ENCODE data around the gene GBF1. TPM values are rescaled to one million over a fixed set of nuclear protein-coding genes. Genes with fewer than 3 reads are reported as not detected.
"Not testable (repeated sequence)": the region's sequence is repeated elsewhere in the genome, so short reads cannot be mapped to it uniquely, and the experiment has no call there.

Gene GBF1
- total and polyA plus RNA-seq, 2 experiments from 2014 or later = 43.1 to 55.4 TPM

DNA sequence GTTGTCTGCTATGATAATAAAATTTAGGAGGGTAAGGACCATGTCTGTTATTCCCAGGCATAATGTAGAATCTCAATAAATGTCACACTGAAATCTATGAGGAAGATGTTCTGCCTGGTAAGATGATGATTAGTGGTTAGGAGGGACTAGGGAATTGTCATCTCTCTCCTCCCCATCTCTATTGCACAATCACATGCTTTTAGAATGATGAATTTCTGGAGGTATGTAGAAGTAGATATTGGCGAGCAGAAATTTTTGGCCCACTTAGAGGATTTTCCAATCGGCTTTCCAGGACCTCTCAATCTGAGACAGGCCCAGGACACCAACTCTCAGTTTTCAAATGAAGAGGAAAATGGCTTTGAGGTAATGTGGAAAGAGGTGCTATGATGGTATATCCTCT, 2.0 kb upstream of the GBF1 start:
- Histone ChIP-seq H3K4me2 (no peak overlapping the region), H3K4me3 (no peak overlapping the region), H2AFZ (no peak overlapping the region), H4K20me1 (ENCODE audit: insufficient read depth, poor library complexity, severe bottlenecking) (peaks cover 24% of the 10 kb centered on the region), H3K9me3 (ENCODE audit: low read depth) (no peaks in the 10 kb centered on the region), H3K79me2 (peaks cover 26% of the 10 kb centered on the region), H3K4me1 (ENCODE audit: insufficient read depth) (peaks cover 22% of the 10 kb centered on the region), H3K36me3 (replicated peaks; ENCODE audit: insufficient read depth, low read depth) (no peaks in the 10 kb centered on the region), H3K27ac (no peak overlapping the region), H3K9me2 (replicated peaks; ENCODE audit: insufficient read depth) (no peaks in the 10 kb centered on the region), H3K27me3 (peaks cover 29% of the 10 kb centered on the region)
- 94% methylated on average over 2 of the region's 2 CpGs for WGBS (ENCODE audit: low lambda C conversion rate, missing lambda C conversion rate)
- TF ChIP-seq, protein P1, sequence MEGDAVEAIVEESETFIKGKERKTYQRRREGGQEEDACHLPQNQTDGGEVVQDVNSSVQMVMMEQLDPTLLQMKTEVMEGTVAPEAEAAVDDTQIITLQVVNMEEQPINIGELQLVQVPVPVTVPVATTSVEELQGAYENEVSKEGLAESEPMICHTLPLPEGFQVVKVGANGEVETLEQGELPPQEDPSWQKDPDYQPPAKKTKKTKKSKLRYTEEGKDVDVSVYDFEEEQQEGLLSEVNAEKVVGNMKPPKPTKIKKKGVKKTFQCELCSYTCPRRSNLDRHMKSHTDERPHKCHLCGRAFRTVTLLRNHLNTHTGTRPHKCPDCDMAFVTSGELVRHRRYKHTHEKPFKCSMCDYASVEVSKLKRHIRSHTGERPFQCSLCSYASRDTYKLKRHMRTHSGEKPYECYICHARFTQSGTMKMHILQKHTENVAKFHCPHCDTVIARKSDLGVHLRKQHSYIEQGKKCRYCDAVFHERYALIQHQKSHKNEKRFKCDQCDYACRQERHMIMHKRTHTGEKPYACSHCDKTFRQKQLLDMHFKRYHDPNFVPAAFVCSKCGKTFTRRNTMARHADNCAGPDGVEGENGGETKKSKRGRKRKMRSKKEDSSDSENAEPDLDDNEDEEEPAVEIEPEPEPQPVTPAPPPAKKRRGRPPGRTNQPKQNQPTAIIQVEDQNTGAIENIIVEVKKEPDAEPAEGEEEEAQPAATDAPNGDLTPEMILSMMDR (IDR thresholded peaks at IDR 0.05; ENCODE audit: poor library complexity) = no peak
- TF ChIP-seq EZH2phosphoT487 (IDR thresholded peaks at IDR 0.05; ENCODE audit: low read depth, severe bottlenecking, unreplicated experiment) (no peak), EZH2 (IDR thresholded peaks at IDR 0.05; ENCODE audit: borderline replicate concordance) (no peak)
- no peak for DNase-seq (ENCODE audit: low spot score)

DNA sequence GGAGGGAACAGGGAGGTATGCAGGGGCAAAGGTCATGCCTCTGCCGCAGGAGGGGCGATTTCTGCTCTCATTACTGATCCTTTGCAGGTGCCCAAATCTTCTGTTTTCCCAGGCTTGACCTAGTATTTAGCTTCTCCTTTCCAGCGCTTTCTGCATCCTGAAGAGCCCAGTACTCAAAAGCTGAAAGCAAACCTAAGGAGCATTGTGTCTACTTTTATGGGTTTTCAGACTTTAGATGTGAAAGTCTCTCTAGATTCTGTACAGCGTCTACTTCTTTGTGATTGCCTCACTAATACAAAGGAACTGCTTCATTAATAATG, 560 bp downstream of the GBF1 start:
- Histone ChIP-seq H3K36me3 (replicated peaks; ENCODE audit: insufficient read depth, low read depth) (no peaks in the 10 kb centered on the region), H3K27me3 (peaks cover 3% of the 10 kb centered on the region), H3K9me3 (ENCODE audit: low read depth) (no peaks in the 10 kb centered on the region), H3K27ac (peak overlapping the region; percentile 83), H3K79me2 (peaks cover 52% of the 10 kb centered on the region), H4K20me1 (ENCODE audit: insufficient read depth, poor library complexity, severe bottlenecking) (peaks cover 49% of the 10 kb centered on the region), H3K4me3 (peak overlapping the region; percentile 55), H3K4me2 (peak overlapping the region; percentile 91), H2AFZ (peak overlapping the region; percentile 20), H3K9me2 (replicated peaks; ENCODE audit: insufficient read depth) (no peaks in the 10 kb centered on the region), H3K4me1 (ENCODE audit: insufficient read depth) (peaks cover 26% of the 10 kb centered on the region)
- TF ChIP-seq, protein P1 (IDR thresholded peaks at IDR 0.05; ENCODE audit: poor library complexity) = no peak
- TF ChIP-seq EZH2phosphoT487 (IDR thresholded peaks at IDR 0.05; ENCODE audit: low read depth, severe bottlenecking, unreplicated experiment) = no peak
- no peak for TF ChIP-seq EZH2 (IDR thresholded peaks at IDR 0.05; ENCODE audit: borderline replicate concordance)
- no peak for DNase-seq (ENCODE audit: low spot score)
- WGBS (ENCODE audit: low lambda C conversion rate, missing lambda C conversion rate) = 3% methylated on average over 4 of the region's 4 CpGs

DNA sequence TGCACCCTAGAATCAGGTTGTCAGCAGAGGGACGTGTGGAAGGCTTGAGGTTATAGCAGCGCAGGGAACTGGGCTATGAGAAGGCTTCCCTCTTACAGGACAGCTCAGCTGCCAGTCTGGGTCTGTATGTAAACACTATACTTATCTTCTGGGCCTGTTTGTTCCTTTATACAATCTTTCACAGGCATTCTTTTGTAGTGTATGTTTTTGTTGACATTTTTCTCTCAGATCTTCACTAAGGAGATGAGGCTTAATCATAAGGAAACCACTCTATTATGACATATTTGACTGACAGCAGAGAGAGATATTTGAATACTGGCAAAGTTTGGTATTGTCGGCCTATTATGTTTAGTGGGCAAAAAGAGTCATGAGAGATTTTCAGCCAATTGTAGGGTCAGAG, 929 bp downstream of the GBF1 start:
- Histone ChIP-seq H4K20me1 (ENCODE audit: insufficient read depth, poor library complexity, severe bottlenecking) (peaks cover 53% of the 10 kb centered on the region), H3K27ac (peak overlapping the region; percentile 83), H3K9me3 (ENCODE audit: low read depth) (no peaks in the 10 kb centered on the region), H3K4me1 (ENCODE audit: insufficient read depth) (peaks cover 26% of the 10 kb centered on the region), H3K4me3 (peak overlapping the region; percentile 55), H3K36me3 (replicated peaks; ENCODE audit: insufficient read depth, low read depth) (no peaks in the 10 kb centered on the region), H3K27me3 (no peaks in the 10 kb centered on the region), H2AFZ (peak overlapping the region; percentile 20), H3K4me2 (peak overlapping the region; percentile 91), H3K9me2 (replicated peaks; ENCODE audit: insufficient read depth) (no peaks in the 10 kb centered on the region), H3K79me2 (peaks cover 56% of the 10 kb centered on the region)
- 22% methylated on average over 3 of the region's 3 CpGs for WGBS (ENCODE audit: low lambda C conversion rate, missing lambda C conversion rate)
- TF ChIP-seq EZH2 (IDR thresholded peaks at IDR 0.05; ENCODE audit: borderline replicate concordance) (no peak), EZH2phosphoT487 (IDR thresholded peaks at IDR 0.05; ENCODE audit: low read depth, severe bottlenecking, unreplicated experiment) (no peak)
- TF ChIP-seq, protein P1 (IDR thresholded peaks at IDR 0.05; ENCODE audit: poor library complexity) = no peak
- DNase-seq (ENCODE audit: low spot score) = peak; percentile 48

DNA sequence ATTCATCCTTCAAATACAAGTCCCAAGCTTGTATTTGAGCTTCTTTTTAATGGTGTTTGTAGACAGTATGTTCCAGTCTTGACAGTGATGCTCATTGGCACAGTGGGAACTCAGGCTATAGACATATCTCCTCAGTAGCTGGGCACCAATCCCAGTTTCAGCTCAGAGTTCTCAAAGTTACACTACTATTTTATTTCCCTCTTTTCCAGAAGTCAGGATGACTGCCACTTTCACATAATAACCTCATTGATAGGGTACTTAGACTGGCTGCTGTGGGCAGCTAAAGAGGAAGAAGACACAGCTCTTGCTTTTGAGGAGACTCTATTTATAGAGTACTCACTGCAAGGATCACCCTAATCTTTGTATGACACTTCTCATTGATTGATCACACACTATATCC, 2.4 kb downstream of the GBF1 start:
- TF ChIP-seq EZH2phosphoT487 (IDR thresholded peaks at IDR 0.05; ENCODE audit: low read depth, severe bottlenecking, unreplicated experiment) (no peak), EZH2 (IDR thresholded peaks at IDR 0.05; ENCODE audit: borderline replicate concordance) (no peak)
- TF ChIP-seq, protein P1 (IDR thresholded peaks at IDR 0.05; ENCODE audit: poor library complexity) = no peak
- peak overlapping the region; percentile 91 for H3K4me2 ChIP-seq
- H3K9me3 ChIP-seq (ENCODE audit: low read depth) = no peaks in the 10 kb centered on the region
- H2AFZ ChIP-seq = no peak overlapping the region
- H3K36me3 ChIP-seq (replicated peaks; ENCODE audit: insufficient read depth, low read depth) = no peaks in the 10 kb centered on the region
- H3K27me3 ChIP-seq = no peaks in the 10 kb centered on the region
- H4K20me1 ChIP-seq (ENCODE audit: insufficient read depth, poor library complexity, severe bottlenecking) = peaks cover 68% of the 10 kb centered on the region
- no peaks in the 10 kb centered on the region for H3K9me2 ChIP-seq (replicated peaks; ENCODE audit: insufficient read depth)
- no peak for DNase-seq (ENCODE audit: low spot score)
- peaks cover 23% of the 10 kb centered on the region for H3K4me1 ChIP-seq (ENCODE audit: insufficient read depth)
- H3K27ac ChIP-seq = peak overlapping the region; percentile 83
- H3K79me2 ChIP-seq = peaks cover 71% of the 10 kb centered on the region
- H3K4me3 ChIP-seq = peak overlapping the region; percentile 55

DNA sequence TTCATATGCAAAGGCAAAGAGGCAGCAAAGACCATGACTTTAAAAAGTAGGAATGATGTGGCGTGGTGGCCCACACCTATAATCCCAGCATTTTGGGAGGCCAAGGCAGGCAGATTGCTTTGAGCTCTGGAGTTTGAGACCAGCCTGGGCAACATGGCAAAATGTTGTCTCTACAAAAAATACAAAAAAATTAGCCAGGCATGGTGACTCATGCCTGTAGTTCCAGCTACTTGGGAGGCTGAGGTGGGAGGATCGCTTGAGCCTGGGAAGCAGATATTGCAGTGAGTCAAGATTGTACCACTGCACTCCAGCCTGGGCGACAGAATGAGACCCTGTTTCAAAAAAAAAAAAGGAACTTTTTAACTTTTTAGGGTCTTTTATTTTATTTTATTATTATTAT, 7.2 kb downstream of the GBF1 start:
- H4K20me1 ChIP-seq (ENCODE audit: insufficient read depth, poor library complexity, severe bottlenecking) = peaks cover 99% of the 10 kb centered on the region

More for the DNA sequence above, 7.2 kb downstream of the GBF1 start:
- H3K27ac ChIP-seq; H2AFZ ChIP-seq; H3K4me3 ChIP-seq; H3K9me3 ChIP-seq (ENCODE audit: low read depth); DNase-seq (ENCODE audit: low spot score); H3K36me3 ChIP-seq (replicated peaks; ENCODE audit: insufficient read depth, low read depth); H3K9me2 ChIP-seq (replicated peaks; ENCODE audit: insufficient read depth); H3K27me3 ChIP-seq; H3K4me2 ChIP-seq: not testable (repeated sequence)
- Histone ChIP-seq H3K79me2 (peaks cover 100% of the 10 kb centered on the region), H3K4me1 (ENCODE audit: insufficient read depth) (peaks cover 13% of the 10 kb centered on the region)
- 95% methylated on average over 3 of the region's 3 CpGs for WGBS (ENCODE audit: low lambda C conversion rate, missing lambda C conversion rate)

Data from hepatocyte (in vitro differentiated cells).